ENCODE data around the gene LDLRAP1.

LDLRAP1 gene

DNA sequence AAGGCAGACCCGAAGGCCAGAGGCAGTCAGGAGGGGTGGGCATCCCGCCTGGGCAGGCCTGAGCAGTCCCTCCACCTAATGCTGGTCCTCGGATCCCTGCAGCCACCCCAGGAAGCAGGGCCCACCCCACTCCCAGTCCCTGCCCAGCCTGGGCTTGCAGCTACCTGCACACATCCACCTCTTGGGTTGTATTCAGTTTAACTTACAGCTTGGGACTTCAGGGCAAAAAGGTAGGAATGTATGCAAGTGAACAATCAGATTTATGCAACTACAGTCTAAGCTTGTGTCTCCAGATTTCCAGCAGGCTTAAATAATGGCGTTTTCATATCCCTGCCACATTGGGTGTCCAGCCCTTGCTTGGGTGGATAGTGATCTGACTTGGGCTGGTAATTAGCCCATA is 17.4 kb downstream of the LDLRAP1 start:
- DNase-seq (ENCODE audit: insufficient read length, low spot score) (no peak), FAIRE-seq (no peak)

- FAIRE-seq (no peak), DNase-seq (ENCODE audit: insufficient read length, low spot score) (no peak)
These were observed 18.2 kb downstream of the LDLRAP1 start for GRCh38 chr1:25561421-25562100.

DNA sequence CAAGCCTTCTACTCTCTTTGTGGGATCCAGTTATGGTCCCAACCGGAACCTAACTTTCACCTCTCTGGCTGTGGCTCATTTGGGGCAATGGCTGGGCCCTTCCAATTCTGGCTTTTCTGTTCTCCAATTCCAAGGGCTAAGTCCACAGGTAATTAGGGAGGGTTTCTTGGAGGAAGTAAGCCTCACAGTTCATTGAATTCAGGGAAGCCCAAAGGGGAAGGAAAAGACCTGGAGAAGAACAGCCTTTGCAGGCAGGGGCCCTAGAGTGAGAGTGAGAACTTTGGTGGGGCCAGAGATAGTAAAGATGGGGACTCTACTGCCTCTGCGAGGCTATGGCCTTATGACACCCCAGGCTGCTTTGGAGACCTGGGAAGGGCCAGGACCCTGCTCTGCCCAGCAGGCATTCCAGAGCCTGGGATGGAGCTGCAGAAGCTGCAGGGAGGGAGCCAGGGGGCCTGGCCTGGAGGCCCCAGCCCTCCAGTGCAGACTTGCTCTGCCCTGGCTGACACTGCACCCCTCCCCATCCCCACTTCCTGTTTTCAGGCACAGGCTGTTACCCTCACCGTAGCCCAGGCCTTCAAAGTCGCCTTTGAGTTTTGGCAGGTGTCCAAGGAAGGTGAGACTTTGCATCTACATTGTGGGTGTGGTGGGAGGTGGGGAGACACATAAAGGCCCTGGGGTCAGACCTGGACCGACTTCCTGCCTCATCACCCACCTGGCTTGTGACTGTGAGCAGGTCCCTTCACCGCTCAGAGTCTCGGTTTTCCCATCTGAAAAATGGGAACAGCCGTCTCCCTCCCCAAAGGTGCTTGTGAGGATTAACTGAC is 18.9 kb downstream of the LDLRAP1 start:
- DNase-seq (ENCODE audit: insufficient read length, low spot score) (no peak), FAIRE-seq (no peak)

- no peak for DNase-seq (ENCODE audit: insufficient read length, low spot score)
- no peak for FAIRE-seq
These were observed 19.5 kb downstream of the LDLRAP1 start for GRCh38 chr1:25562928-25563283.

DNA sequence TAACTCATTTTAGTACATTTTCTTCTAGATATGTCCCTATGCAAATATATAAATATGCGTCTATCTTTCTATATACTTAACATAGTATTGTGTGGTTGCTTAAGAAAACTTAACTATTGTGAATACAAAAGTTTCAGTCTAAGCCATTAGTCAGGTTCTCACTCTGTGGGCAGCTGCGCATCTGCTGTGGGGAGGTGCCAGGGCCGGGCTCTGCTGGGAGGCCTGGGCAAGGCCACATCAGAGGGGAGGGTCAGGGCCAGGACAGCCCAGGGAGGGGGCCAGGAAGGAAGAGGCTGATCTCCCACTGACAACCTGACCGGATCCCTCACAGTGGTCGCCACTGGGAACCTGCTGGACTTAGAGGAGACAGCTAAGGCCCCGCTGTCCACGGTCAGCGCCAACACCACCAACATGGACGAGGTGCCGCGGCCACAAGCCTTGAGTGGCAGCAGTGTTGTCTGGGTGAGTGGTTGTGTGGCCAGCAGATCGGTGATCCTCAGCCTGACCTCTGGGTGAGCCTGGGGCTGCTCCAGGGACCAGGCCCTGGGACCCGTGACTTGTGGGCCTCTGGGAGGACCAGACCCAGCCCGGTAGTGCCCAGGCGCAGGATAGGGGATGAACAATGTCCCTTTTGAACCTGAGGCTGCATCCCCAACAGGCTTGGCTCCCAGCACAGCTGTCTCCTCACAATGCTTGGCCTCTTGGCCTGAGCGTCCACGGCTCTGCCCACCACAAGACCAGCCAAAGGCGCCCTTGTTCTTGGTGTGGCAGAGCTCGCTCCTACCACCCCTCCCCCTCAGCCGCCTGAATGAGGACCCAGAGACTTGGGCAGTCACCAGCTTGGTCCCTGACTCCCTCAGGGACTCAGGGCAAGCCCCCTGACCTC is 20.2 kb downstream of the LDLRAP1 start:
- FAIRE-seq, result no peak

DNA sequence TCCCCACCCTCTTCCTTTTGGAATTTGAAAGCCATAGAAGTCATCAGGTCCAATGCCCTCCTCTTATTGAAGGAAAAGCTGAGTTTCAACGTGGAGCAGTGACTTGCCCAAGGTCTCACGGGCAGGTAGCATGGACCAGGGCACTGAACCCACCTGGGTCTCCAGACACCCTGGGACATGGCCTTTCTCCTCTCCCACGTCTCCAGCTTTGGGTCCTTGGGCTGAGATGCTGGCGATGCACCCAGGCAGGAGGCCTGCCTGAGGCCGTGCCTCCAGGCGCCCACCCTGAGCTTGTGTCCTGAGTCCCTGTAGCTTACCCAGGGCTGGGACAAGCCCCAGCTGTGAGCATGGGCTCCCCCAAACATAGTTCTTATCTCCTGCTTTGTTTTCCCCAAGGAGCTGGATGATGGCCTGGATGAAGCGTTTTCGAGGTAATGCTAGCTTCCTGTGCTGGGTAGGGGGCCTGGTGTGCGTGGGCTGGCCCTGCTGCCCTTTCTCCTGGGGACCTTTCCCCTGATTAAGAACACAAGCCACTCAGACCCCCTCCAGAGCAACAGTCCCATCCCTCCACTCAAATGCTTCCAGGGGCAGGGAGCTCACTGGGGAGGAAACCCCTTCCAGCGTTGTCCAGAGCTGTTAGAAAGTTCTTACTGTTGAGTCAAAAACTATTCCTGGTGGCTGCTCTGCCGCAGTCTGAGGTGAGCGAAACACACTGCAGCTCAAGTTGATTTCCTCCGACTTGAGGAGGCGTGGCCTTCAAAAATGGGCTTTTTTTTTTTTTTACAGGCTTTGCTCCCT is 21.6 kb downstream of the LDLRAP1 start:
- DNase-seq (ENCODE audit: insufficient read length, low spot score) (no peak), FAIRE-seq (no peak)

More for the DNA sequence above, 20.2 kb downstream of the LDLRAP1 start:
- DNase-seq (ENCODE audit: insufficient read length, low spot score), result no peak

- FAIRE-seq, result no peak
These were observed 22.2 kb downstream of the LDLRAP1 start for GRCh38 chr1:25565626-25566025.

DNA sequence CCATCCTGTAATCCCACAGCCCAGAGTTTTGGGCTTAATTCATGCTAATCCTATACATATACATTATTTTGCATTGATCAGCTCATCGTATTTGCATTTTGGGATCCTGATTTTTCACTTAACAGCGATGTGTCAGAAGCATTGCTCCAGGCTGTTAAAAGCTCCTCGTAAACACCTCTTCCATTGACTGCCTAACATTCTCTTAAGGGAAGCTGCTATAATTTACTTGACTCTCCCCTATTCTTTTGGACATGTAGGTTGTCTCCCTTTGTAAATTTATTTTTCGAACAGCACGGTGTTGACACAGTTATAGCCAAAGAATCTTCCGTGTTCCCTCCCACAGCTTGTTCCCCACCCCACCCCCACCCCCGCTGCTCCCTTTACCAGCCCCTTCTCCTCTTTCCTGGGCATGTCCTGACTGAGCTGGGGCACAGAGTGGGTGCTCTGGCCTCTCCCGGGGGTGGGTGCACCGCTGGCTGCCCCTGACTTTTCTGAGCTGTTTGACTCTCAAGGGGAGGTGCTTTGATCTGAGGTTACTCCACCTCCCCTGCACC is 22.8 kb downstream of the LDLRAP1 start:
- FAIRE-seq (no peak), DNase-seq (ENCODE audit: insufficient read length, low spot score) (no peak)

More at GRCh38 chr1:25565626-25566025, 22.2 kb downstream of the LDLRAP1 start:
- no peak for DNase-seq (ENCODE audit: insufficient read length, low spot score)

GRCh38 chr1:25566730-25567341 is 23.4 kb downstream of the LDLRAP1 start:
- no peak for DNase-seq (ENCODE audit: insufficient read length, low spot score)
- no peak for FAIRE-seq

DNA sequence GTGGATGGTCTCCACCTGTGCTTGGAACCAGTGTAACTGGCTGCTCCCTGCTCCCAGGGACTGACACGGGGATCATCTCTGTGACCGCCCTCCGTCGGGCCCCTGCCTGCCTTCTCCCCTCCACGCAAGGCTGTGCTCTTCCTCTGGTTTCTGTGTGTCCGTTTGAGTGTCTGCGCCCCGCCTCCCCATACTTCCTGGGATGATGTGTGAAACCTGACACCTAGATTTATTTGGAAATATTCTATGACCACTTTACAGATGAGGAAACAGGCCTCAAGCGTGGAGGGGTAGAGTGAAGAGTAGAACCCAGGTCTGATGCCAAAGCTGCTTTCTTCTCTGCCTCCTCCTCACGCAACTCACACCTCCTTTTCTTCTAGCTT is 24.3 kb downstream of the LDLRAP1 start:
- FAIRE-seq (no peak), DNase-seq (ENCODE audit: insufficient read length, low spot score) (no peak)

DNA sequence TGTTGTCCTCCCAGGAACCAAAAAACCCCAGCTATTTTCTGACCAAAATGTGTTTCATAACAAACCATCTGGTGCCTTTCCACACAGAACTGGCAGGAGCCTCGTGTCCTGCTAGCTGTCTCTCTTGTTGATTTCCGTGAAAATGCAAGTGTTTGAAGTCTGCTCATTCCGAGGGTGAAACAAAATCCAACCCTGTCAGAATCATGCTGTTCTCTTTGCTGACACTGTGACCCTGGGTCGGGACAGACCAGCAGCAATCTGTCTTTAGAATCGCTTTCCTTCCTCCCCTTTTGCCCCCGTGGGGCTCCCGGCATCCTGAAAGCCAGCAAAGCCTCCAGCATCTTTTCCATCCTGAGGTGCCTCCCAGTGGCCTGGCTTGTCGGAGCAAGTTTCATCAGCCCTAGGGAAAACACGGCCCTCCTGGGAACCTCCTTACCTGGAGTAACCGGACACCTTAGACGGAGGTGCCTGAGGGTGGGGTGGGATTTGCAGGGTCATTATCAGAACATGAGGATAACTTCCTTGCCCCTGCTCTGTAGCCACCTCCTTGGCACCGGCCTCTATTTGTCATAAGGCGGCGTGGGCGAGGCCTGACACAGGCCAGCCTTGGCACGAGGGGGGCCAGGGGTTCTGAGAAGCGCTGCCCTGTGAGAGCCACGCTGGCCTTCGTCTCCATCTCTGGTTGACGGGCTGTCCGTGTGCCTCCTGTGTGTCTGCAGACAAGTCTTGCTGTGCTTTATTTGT is 24.9 kb downstream of the LDLRAP1 start:
- DNase-seq (ENCODE audit: insufficient read length, low spot score) (no peak), FAIRE-seq (no peak)

DNA sequence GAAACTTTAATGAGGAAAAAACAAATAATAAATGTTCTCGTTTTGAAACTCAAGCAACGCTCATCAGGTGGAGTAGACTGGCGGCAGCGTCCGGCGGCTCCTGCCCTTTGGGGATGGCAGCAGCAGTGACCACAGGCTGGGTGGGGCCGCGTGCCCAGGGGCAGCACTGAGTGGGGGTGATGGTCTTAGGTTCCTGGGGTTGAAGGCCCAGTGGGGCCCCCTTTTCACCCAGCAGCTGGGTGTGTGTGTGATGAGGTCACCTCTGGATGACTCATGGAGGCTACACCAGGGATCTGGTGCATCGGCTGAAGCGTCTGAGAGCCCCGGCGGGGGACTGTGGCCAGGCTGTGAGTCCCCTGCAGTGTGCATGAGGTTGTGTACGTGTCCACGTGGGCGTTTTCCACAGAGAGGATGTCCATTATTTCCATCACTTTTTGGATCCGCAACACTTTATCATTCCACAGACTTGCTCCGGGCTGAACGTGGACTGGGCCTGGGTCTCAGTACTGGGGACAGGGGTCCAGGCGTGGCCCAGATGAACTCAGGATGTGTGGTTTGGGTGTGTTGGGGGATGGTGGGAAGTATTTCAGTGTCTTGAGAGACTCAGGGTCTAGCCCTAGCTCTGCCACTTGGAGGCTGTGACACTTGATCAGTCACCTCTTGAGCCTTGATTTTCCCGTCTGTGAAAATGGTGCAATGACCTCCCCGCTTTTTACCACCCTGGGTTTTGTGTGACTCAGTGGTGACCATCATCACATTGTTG is 25.6 kb downstream of the LDLRAP1 start:
- peak; percentile 85 for DNase-seq (ENCODE audit: insufficient read length, low spot score)
- no peak for FAIRE-seq

GRCh38 chr1:25569597-25570396 is 26.4 kb downstream of the LDLRAP1 start:
- no peak for FAIRE-seq

DNA sequence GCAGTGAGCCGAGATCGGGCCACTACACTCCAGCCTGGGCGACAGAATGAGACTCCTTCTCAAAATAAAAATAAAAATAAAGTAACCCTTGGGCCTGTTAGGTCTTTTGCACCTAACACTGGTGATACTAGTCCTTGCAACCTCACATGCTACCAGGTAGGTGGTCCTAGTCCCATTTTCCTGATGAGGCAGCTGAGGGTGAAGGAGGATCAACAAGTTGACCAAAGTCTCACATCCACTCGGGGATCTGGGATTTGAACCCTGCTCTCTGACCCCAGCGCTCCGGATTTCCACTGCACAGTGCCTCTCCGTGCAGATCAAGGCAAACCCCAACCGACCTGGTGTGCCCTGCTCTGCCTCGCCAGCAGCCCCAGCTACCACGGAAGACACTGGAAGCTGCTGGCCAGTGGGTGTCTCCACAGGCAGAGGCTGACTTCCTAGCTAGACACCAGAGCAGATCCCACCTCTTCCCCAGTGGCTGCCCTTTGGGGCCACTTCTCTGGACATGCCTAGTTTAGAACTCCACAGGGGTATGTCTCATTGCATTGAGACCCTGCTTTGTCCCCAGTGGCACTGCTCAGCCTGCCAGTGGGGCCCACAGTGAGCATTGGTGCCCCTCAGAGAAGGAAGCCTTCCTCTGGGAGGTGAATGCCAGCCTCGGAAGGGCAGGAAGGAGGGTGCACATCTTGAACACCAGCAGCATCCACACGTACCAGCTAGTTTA is 27.6 kb downstream of the LDLRAP1 start:
- no peak for FAIRE-seq

More at GRCh38 chr1:25569597-25570396, 26.4 kb downstream of the LDLRAP1 start:
- DNase-seq (ENCODE audit: insufficient read length, low spot score), result no peak

DNA sequence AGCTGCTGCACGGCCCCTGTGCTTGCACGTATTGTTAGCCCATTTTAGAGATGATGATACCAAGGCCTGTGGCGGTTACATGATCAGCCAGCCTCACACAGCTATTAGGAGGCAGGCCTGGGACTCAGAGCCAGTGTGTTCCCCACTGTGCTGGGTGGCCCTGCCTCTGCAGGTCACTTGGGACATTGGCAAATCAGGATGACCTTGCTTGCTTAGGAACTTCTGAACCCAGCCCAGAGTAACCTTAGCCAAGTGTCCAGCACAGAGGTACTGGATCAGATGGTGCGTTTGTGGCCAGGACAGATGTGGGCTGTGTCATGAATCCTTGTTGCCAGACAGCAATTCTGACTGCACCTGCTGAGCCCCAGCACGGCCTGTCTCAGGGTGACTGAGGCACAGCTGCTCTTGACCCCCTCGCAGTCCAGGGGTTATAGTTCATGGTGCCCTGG is 28.1 kb downstream of the LDLRAP1 start:
- FAIRE-seq, result no peak
- no peak for DNase-seq (ENCODE audit: insufficient read length, low spot score)

More for the DNA sequence above, 27.6 kb downstream of the LDLRAP1 start:
- no peak for DNase-seq (ENCODE audit: insufficient read length, low spot score)

GRCh38 chr1:25572107-25572506 is 28.7 kb downstream of the LDLRAP1 start:
- FAIRE-seq (no peak), DNase-seq (ENCODE audit: insufficient read length, low spot score) (no peak)
